Measurements from ENCODE around the gene SLC25A13.

The SLC25A13 gene

GRCh38 chr7:96080027-96080426 is 241.9 kb downstream of the SLC25A13 start:
- Histone ChIP-seq H3K9me3 (ENCODE audit: control extremely low read depth in 1 of 5, control insufficient read depth in 4 of 5, insufficient read depth in 2 of 5, low read depth in 1 of 5, low read length in 4 of 5) (no peaks in the 10 kb centered on the region), H3K27ac (ENCODE audit: insufficient read depth in 1 of 2, low read depth in 1 of 2, low read length in 2 of 2, poor library complexity in 1 of 2, severe bottlenecking in 2 of 2) (no peak overlapping the region), H3K4me1 (ENCODE audit: control extremely low read depth in 1 of 4, control insufficient read depth in 4 of 4, insufficient read depth in 4 of 4, low read length in 3 of 4) (peaks cover 0 to 10% (median 9%) of the 10 kb centered on the region in 4 experiments), H3K4me3 (ENCODE audit: control insufficient read depth in 1 of 7, extremely low read depth in 1 of 7, insufficient read depth in 4 of 7, low read depth in 2 of 7, low read length in 6 of 7) (no peak overlapping the region), H3K36me3 (ENCODE audit: control insufficient read depth in 4 of 4, insufficient read depth in 4 of 4, low read length in 3 of 4) (no peaks in the 10 kb centered on the region), H3K27me3 (replicated peaks in 2 of 5; ENCODE audit: control insufficient read depth in 4 of 5, insufficient read depth in 5 of 5, low read length in 4 of 5) (peaks cover 7 to 37% (median 24%) of the 10 kb centered on the region in 5 experiments)
- no peak for DNase-seq
- WGBS (ENCODE audit: insufficient coverage): 97% methylated on average over 3 of the region's 6 CpGs
- ChIA-PET CTCF (no interaction called here), POLR2A (no interaction called here)

GRCh38 chr7:96076350-96076707 is 245.6 kb downstream of the SLC25A13 start:
- H3K27me3 ChIP-seq (replicated peaks in 2 of 5; ENCODE audit: control insufficient read depth in 4 of 5, insufficient read depth in 5 of 5, low read length in 4 of 5): peaks cover 5 to 37% (median 24%) of the 10 kb centered on the region in 5 experiments
- H3K9me3 ChIP-seq (ENCODE audit: control extremely low read depth in 1 of 5, control insufficient read depth in 4 of 5, insufficient read depth in 2 of 5, low read depth in 1 of 5, low read length in 4 of 5): no peaks in the 10 kb centered on the region
- ChIA-PET POLR2A (no interaction called here), CTCF (interaction anchor here (0.6 to 2.0 kb wide), 7 partner anchors 9 to 954 kb away, joined by 3 to 6 read pairs (median 5); no protein-coding TSS in a partner anchor)
- no peaks in the 10 kb centered on the region for H3K36me3 ChIP-seq (ENCODE audit: control insufficient read depth in 4 of 4, insufficient read depth in 4 of 4, low read length in 3 of 4)
- peaks cover 0 to 10% (median 9%) of the 10 kb centered on the region in 4 experiments for H3K4me1 ChIP-seq (ENCODE audit: control extremely low read depth in 1 of 4, control insufficient read depth in 4 of 4, insufficient read depth in 4 of 4, low read length in 3 of 4)
- peak overlapping the region in 5 of 7 experiments; percentile 46 to 78 (median 58) for H3K4me3 ChIP-seq (ENCODE audit: control insufficient read depth in 1 of 7, extremely low read depth in 1 of 7, insufficient read depth in 4 of 7, low read depth in 2 of 7, low read length in 6 of 7)
- H3K27ac ChIP-seq (ENCODE audit: insufficient read depth in 1 of 2, low read depth in 1 of 2, low read length in 2 of 2, poor library complexity in 1 of 2, severe bottlenecking in 2 of 2): no peak overlapping the region
- WGBS (ENCODE audit: insufficient coverage): no CpG with 5 or more reads among the region's 10 CpGs
- DNase-seq: peak in 1 of 3 donors; percentile 20

GRCh38 chr7:96075510-96076349 is 246.2 kb downstream of the SLC25A13 start:
- H3K9me3 ChIP-seq (ENCODE audit: control extremely low read depth in 1 of 5, control insufficient read depth in 4 of 5, insufficient read depth in 2 of 5, low read depth in 1 of 5, low read length in 4 of 5): no peaks in the 10 kb centered on the region
- peak; percentile 50 to 72 (median 71) for DNase-seq
- H3K36me3 ChIP-seq (ENCODE audit: control insufficient read depth in 4 of 4, insufficient read depth in 4 of 4, low read length in 3 of 4): no peaks in the 10 kb centered on the region
- ChIA-PET POLR2A (no interaction called here), CTCF (interaction anchor here (0.7 to 2.0 kb wide), 5 partner anchors 9 to 953 kb away, joined by 3 to 5 read pairs (median 5); no protein-coding TSS in a partner anchor)
- no peak overlapping the region for H3K27ac ChIP-seq (ENCODE audit: insufficient read depth in 1 of 2, low read depth in 1 of 2, low read length in 2 of 2, poor library complexity in 1 of 2, severe bottlenecking in 2 of 2)
- WGBS (ENCODE audit: insufficient coverage): under 1% methylated on average over 45 of the region's 47 CpGs
- H3K4me3 ChIP-seq (ENCODE audit: control insufficient read depth in 1 of 7, extremely low read depth in 1 of 7, insufficient read depth in 4 of 7, low read depth in 2 of 7, low read length in 6 of 7): peak overlapping the region in 6 of 7 experiments; percentile 46 to 78 (median 54)
- H3K27me3 ChIP-seq (replicated peaks in 2 of 5; ENCODE audit: control insufficient read depth in 4 of 5, insufficient read depth in 5 of 5, low read length in 4 of 5): peaks cover 8 to 37% (median 24%) of the 10 kb centered on the region in 5 experiments
- H3K4me1 ChIP-seq (ENCODE audit: control extremely low read depth in 1 of 4, control insufficient read depth in 4 of 4, insufficient read depth in 4 of 4, low read length in 3 of 4): peaks cover 0 to 10% (median 9%) of the 10 kb centered on the region in 4 experiments

- no peak for DNase-seq
- WGBS (ENCODE audit: insufficient coverage): no CpG with 5 or more reads among the region's 1 CpG
- H3K9me3 ChIP-seq (ENCODE audit: control extremely low read depth in 1 of 5, control insufficient read depth in 4 of 5, insufficient read depth in 2 of 5, low read depth in 1 of 5, low read length in 4 of 5): no peaks in the 10 kb centered on the region
- H3K4me1 ChIP-seq (ENCODE audit: control extremely low read depth in 1 of 4, control insufficient read depth in 4 of 4, insufficient read depth in 4 of 4, low read length in 3 of 4): peaks cover 0 to 10% (median 9%) of the 10 kb centered on the region in 4 experiments
- no peak overlapping the region for H3K4me3 ChIP-seq (ENCODE audit: control insufficient read depth in 1 of 7, extremely low read depth in 1 of 7, insufficient read depth in 4 of 7, low read depth in 2 of 7, low read length in 6 of 7)
- H3K27me3 ChIP-seq (replicated peaks in 2 of 5; ENCODE audit: control insufficient read depth in 4 of 5, insufficient read depth in 5 of 5, low read length in 4 of 5): peaks cover 3 to 37% (median 24%) of the 10 kb centered on the region in 5 experiments
- no peaks in the 10 kb centered on the region for H3K36me3 ChIP-seq (ENCODE audit: control insufficient read depth in 4 of 4, insufficient read depth in 4 of 4, low read length in 3 of 4)
- POLR2A ChIA-PET: no interaction called here
- no peak overlapping the region for H3K27ac ChIP-seq (ENCODE audit: insufficient read depth in 1 of 2, low read depth in 1 of 2, low read length in 2 of 2, poor library complexity in 1 of 2, severe bottlenecking in 2 of 2)
- CTCF ChIA-PET: interaction anchor here (1.0 to 2.0 kb wide), 3 partner anchors 9 to 952 kb away, joined by 3 to 5 read pairs (median 5); no protein-coding TSS in a partner anchor
These were observed 247.0 kb downstream of the SLC25A13 start for GRCh38 chr7:96074871-96075270.
